ENCODE data around the gene DYNLT3.

DNA sequence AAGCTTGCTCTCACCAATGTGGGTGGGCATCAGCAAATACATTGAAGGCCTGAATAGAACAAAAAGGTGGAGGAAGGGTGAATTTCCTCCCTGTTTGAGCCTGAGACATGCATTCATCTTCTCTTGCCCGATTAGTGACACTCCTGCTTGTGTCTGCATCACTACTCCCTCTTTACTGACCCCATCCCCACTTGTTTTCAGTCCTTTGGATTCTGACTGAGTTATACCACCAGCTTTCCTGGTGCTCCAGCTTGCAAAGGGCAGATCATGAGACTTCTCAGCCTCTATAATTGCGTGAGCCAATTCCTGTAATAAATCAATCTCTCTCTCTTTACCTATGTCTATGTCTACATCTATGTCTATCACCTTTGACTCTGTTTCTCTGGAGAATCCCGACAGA is 47.4 kb upstream of the DYNLT3 start:
- TF ChIP-seq POLR2AphosphoS5 (IDR thresholded peaks at IDR 0.05) (no peak), EP300 (IDR thresholded peaks at IDR 0.05) (no peak), POLR2A (IDR thresholded peaks at IDR 0.05) (no peak)
- TF ChIP-seq, protein P1, sequence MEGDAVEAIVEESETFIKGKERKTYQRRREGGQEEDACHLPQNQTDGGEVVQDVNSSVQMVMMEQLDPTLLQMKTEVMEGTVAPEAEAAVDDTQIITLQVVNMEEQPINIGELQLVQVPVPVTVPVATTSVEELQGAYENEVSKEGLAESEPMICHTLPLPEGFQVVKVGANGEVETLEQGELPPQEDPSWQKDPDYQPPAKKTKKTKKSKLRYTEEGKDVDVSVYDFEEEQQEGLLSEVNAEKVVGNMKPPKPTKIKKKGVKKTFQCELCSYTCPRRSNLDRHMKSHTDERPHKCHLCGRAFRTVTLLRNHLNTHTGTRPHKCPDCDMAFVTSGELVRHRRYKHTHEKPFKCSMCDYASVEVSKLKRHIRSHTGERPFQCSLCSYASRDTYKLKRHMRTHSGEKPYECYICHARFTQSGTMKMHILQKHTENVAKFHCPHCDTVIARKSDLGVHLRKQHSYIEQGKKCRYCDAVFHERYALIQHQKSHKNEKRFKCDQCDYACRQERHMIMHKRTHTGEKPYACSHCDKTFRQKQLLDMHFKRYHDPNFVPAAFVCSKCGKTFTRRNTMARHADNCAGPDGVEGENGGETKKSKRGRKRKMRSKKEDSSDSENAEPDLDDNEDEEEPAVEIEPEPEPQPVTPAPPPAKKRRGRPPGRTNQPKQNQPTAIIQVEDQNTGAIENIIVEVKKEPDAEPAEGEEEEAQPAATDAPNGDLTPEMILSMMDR (IDR thresholded peaks at IDR 0.05): no peak
